ENCODE results near the gene DOCK3.

DOCK3 gene

GRCh38 chr3:50674349-50675178, at the start of gene DOCK3:
TSS of gene DOCK3 (plus strand) at chr3:50674927. CDS start at chr3:50675264, 337 bp downstream.
- peak in 2 of 3 experiments; percentile 40 to 59 for DNase-seq (ENCODE audit: low read depth in 3 of 3)

- DNase-seq (ENCODE audit: low read depth in 3 of 3), result no peak
Observed at GRCh38 chr3:50625231-50626182, 49.2 kb upstream of the DOCK3 start.

GRCh38 chr3:50626401-50626800, 48.3 kb upstream of the DOCK3 start:
- no peak for DNase-seq (ENCODE audit: low read depth in 3 of 3)

- DNase-seq (ENCODE audit: low read depth in 3 of 3), result no peak
Observed at GRCh38 chr3:50627407-50628051, 47.2 kb upstream of the DOCK3 start.

- DNase-seq (ENCODE audit: low read depth in 3 of 3), result no peak
Observed at GRCh38 chr3:50628601-50629000, 46.1 kb upstream of the DOCK3 start.

GRCh38 chr3:50630394-50630793, 44.3 kb upstream of the DOCK3 start:
- DNase-seq (ENCODE audit: low read depth in 3 of 3), result no peak

- no peak for DNase-seq (ENCODE audit: low read depth in 3 of 3)
Observed at GRCh38 chr3:50630877-50631276, 43.9 kb upstream of the DOCK3 start.

GRCh38 chr3:50632450-50632849, 42.3 kb upstream of the DOCK3 start:
- DNase-seq (ENCODE audit: low read depth in 3 of 3), result no peak

GRCh38 chr3:50633230-50633790, 41.4 kb upstream of the DOCK3 start:
- DNase-seq (ENCODE audit: low read depth in 3 of 3), result no peak

- no peak for DNase-seq (ENCODE audit: low read depth in 3 of 3)
Observed at GRCh38 chr3:50635066-50635465, 39.7 kb upstream of the DOCK3 start.

- no peak for DNase-seq (ENCODE audit: low read depth in 3 of 3)
Observed at GRCh38 chr3:50637011-50637410, 37.7 kb upstream of the DOCK3 start.

- DNase-seq (ENCODE audit: low read depth in 3 of 3), result no peak
Observed at GRCh38 chr3:50637945-50638344, 36.8 kb upstream of the DOCK3 start.

- DNase-seq (ENCODE audit: low read depth in 3 of 3), result no peak
Observed at GRCh38 chr3:50639055-50639494, 35.7 kb upstream of the DOCK3 start.

- no peak for DNase-seq (ENCODE audit: low read depth in 3 of 3)
Observed at GRCh38 chr3:50642382-50642781, 32.3 kb upstream of the DOCK3 start.

- DNase-seq (ENCODE audit: low read depth in 3 of 3), result no peak
Observed at GRCh38 chr3:50644561-50644960, 30.2 kb upstream of the DOCK3 start.

- DNase-seq (ENCODE audit: low read depth in 3 of 3), result no peak
Observed at GRCh38 chr3:50645378-50645777, 29.3 kb upstream of the DOCK3 start.

GRCh38 chr3:50648313-50648712, 26.4 kb upstream of the DOCK3 start:
- no peak for DNase-seq (ENCODE audit: low read depth in 3 of 3)

GRCh38 chr3:50648944-50649343, 25.8 kb upstream of the DOCK3 start:
- no peak for DNase-seq (ENCODE audit: low read depth in 3 of 3)

- no peak for DNase-seq (ENCODE audit: low read depth in 3 of 3)
Observed at GRCh38 chr3:50649451-50649931, 25.2 kb upstream of the DOCK3 start.

GRCh38 chr3:50650018-50650417, 24.7 kb upstream of the DOCK3 start:
- DNase-seq (ENCODE audit: low read depth in 3 of 3), result no peak

- no peak for DNase-seq (ENCODE audit: low read depth in 3 of 3)
Observed at GRCh38 chr3:50651445-50651844, 23.3 kb upstream of the DOCK3 start.

Data from stimulated activated CD4-positive, alpha-beta T cell treated with anti-CD3 and anti-CD28 coated beads, TNF-alpha, amount 100 ng/mL, for 24 hours (primary cell).